HG03045 (cell line): ENCODE results near the gene PDGFD.

Source experiments
- ATAC-seq: cut with Tn5 transposase; IDR thresholded peaks from one replicate; pipeline ENCODE4 v1.9.1; 2021; ENCODE audit warnings: mild to moderate bottlenecking, moderate library complexity; ENCODE audit not compliant: unreplicated experiment

PDGFD gene

GRCh38 chr11:104164028-104164520, at the start of gene PDGFD:
PDGFD (minus strand) TSS chr11:104164147.
- ATAC-seq: peak; percentile 92

DNA sequence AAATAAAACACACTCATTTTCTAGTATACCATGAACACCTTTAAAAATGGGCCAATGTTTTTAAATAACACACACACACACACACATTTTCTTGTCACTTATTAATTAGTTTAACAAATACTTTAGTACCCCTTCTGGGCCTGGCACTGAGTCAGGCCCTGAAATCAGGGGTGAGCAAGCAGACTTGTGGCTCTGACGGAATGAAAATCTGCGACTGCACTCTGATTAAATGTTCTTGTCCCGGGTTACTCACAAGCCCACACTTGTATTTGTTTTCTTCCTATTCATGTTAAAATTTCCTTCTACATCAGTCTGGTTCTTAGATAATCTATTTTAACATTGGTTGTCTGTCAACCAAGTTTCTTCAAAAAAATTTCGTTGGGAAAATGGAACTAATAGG, 43.0 kb upstream of the PDGFD start:
- ATAC-seq: no peak

- no peak for ATAC-seq
These were observed 41.9 kb upstream of the PDGFD start for GRCh38 chr11:104205838-104206237.

DNA sequence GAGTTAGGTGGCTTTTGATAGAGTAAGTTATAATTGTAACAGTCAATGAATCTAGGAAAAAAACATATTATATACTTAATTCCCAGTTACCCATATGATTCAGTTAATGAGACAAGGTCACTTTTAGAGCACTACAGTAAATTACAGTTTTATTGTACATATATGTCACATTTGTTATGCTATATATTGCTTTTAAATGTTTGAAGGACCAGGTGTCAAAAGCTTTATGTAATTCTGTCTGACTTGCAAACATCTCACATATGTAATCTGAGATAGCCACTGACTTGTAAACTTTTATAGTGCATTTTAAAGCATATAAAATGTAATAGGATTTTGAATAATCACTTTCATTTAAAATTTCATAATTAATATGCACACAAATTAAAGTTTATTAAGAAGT, 36.7 kb upstream of the PDGFD start:
- ATAC-seq: no peak

- ATAC-seq: no peak
These were observed 35.1 kb upstream of the PDGFD start for GRCh38 chr11:104199053-104199452.

DNA sequence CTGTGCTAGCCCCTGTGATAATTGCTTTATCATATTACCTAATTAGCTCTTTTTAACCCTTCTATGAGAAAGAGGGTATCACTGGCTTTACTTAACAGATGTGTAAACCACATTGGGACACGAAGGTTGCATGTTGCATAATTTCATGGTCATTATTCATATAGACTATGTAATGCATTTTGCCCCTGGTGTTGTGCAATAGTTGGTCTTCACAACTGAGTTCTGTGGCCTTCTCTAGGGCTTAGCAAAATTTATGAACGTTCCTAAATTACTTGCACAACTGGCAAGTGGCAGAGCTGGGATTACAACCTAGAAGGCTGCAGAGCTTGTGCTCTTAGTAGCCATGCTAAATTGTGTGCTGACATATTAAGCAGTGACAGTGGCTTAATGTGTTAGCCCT, 34.6 kb upstream of the PDGFD start:
- ATAC-seq: no peak

DNA sequence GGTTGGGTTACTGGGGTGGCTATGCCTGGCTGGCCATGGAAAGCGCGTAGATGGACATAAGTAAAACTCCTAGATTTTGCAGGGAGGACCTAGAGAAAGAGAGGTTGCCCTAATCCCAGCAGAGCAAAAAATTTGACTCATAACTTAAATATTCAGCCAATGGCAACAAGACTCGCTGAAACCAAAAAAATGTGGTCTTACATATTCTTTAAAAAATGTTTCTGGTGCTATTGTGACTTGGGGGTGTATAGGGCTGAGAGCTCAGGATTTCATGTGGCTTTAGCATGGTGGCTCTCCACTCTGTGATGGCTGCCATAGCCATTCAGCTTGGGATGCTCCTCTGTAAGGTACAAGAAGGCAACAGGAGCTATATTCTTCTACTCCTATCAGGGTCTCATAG, 27.2 kb upstream of the PDGFD start:
- no peak for ATAC-seq

DNA sequence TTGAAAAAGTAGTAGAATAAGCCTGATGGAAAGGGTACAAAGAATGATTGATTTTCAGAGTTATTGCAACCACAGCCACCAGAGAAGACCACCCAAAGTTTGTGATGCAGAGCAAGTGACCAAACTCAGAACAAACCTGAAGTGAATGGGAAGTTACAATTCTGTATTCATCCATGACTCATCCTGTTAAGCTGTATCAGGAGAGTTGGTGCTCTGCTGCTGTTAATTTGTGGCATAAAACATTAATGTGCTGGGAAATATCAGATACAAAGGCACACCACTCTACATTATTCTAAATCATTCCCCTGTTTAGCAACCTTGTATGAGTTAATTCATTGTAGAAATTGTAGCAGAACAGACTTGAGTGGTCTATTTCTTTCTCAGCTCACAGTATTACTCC, 19.6 kb upstream of the PDGFD start:
- ATAC-seq: no peak

- ATAC-seq: no peak
These were observed 11.8 kb upstream of the PDGFD start for GRCh38 chr11:104175769-104176168.

- no peak for ATAC-seq
These were observed 5.1 kb upstream of the PDGFD start for GRCh38 chr11:104169091-104169490.

DNA sequence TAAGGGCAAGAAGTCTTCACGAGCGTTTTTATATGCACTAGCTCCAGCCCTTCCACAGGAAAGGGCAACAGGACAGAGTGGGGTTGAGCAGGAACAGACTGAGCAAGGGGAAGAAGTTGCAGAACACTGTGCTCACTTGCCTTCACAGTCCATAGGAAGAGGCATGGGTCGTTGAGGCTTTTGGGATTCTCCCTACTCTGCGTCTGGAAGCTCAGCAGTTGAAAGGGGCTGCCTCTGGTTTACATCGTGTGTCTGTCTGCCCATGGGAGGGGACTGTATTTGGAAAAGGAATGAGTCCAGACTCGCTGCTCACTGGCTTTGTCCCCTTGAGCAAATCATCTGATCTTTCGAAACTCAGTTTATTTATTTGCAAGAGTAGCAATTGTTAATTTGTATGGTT, 1.1 kb upstream of the PDGFD start:
- no peak for ATAC-seq

GRCh38 chr11:104163100-104164027, 583 bp downstream of the PDGFD start:
- no peak for ATAC-seq

- ATAC-seq: no peak
These were observed 2.0 kb downstream of the PDGFD start for GRCh38 chr11:104161751-104162450.

DNA sequence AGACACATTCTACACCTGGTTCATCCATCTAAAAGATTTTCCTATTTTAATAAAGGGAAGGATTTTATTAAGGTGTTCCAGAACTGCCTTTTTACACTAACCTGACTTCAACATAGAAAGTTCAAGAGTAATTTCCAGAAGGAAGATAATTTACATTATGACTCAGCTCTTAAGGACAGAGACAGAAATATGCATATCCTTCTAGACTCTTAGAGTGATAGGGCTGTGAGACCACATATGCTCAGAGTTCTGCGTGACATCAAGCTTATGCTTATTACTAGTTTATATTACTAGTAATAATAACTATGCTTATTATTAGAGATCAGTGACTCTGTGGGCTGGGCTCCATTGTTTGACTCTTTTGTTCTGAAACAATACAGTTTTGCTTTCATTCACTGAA, 4.6 kb downstream of the PDGFD start:
- ATAC-seq: no peak

DNA sequence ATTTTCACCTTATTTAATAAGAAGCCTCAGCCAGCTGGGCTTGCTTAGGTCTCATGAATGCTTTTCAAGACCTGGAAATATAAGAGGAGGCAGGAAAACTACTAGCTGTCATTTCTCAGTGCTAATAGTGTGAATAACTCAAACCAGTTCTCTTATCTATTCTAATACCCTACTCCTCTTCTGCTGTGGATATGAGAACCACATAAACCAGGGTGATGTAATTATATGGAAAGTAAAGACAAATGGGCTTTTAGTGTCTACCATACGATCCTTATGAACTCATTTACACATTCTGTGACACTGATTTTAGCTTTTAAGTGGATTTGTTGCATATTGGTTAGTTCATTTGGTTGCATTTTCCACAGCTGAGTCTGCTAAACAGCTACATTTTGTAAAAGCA, 8.6 kb downstream of the PDGFD start:
- ATAC-seq: no peak

- ATAC-seq: no peak
These were observed 9.7 kb downstream of the PDGFD start for GRCh38 chr11:104154296-104154695.

GRCh38 chr11:104152941-104153505, 10.9 kb downstream of the PDGFD start:
- no peak for ATAC-seq

- no peak for ATAC-seq
These were observed 12.3 kb downstream of the PDGFD start for GRCh38 chr11:104151404-104152204.

DNA sequence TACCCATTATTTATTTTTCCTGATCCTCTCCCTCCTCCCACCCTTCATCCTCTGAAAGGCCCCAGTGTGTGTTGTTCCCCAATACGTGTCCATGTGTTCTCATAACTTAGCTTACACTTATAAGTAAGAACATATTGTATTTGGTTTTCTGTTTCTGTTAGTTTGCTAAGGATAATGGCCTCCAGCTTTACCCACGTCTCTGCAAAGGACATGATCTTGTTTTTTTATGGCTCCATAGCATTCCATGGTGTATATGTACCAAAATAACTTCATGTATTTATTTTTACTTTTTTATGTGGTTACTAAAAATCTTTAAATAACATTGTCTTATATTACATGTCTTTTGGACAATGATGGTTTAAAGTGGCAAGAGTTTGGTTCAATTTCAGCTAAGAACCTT, 15.2 kb downstream of the PDGFD start:
- ATAC-seq: no peak

GRCh38 chr11:104148074-104148473, 15.9 kb downstream of the PDGFD start:
- ATAC-seq: no peak

GRCh38 chr11:104146943-104147342, 17.0 kb downstream of the PDGFD start:
- no peak for ATAC-seq
